SK-N-SH (cell line): Measurements from ENCODE around the gene RNF40. TPM values are rescaled to one million over a fixed set of nuclear protein-coding genes. Genes with fewer than 3 reads are reported as not detected.

ENCODE experiments used
- CTCF ChIA-PET: fragments of 300-600, 350-600 bp; formaldehyde crosslinking; extraction: SDS; loops from one replicate; lab custom pipeline; 2021; lab: Yijun Ruan, JAX
- POLR2A ChIA-PET: fragments of 350-600 bp; sonication (Branson Sonifier 250); formaldehyde crosslinking; extraction: SDS; loops from one replicate; lab custom pipeline; 2020; ENCODE audit warnings: antibody characterized with exemption, inconsistent platforms; lab: Yijun Ruan, JAX
- DNase-seq: peaks from one replicate; pipeline ENCODE4 v3.0.0; 2012
- H2AFZ ChIP-seq: fragments of 200-600 bp; sonication (generic); 2 replicates; pipeline ENCODE4 v1.8.1; 2016; ENCODE audit warnings: antibody characterized with exemption, mild to moderate bottlenecking, low read depth
- H3F3A ChIP-seq: fragments of 200-600 bp; sonication (generic); replicated peaks from 2 replicates; pipeline ENCODE3; 2016; ENCODE audit warnings: antibody characterized with exemption, mild to moderate bottlenecking; ENCODE audit not compliant: insufficient read depth
- H3K27ac ChIP-seq, 2 experiments: fragments of 200-500 bp in 1 of 2; fragments of 200-600 bp in 1 of 2; sonication (Bioruptor generic) in 1 of 2; sonication (generic), shearing (Covaris generic) in 1 of 2; 2 replicates each; pipeline versions ENCODE4 v1.5.1 to v1.6.1; 2014 to 2016; ENCODE audit warnings: low read depth in 2 of 2, inconsistent platforms in 1 of 2, low read length in 1 of 2, mild to moderate bottlenecking in 1 of 2, mixed read lengths in 1 of 2
- H3K27me3 ChIP-seq: fragments of 200-600 bp; sonication (generic), shearing (Covaris generic); 2 replicates; pipeline ENCODE4 v1.6.1; 2016; ENCODE audit warnings: mixed run types; ENCODE audit not compliant: insufficient read depth
- H3K36me3 ChIP-seq, 2 experiments: fragments of 200-500 bp in 1 of 2; fragments of 200-600 bp in 1 of 2; sonication (Bioruptor generic) in 1 of 2; sonication (generic) in 1 of 2; replicated peaks in 1 of 2; 2 replicates each; pipeline versions ENCODE3 to v1.5.1; 2014 to 2016; ENCODE audit warnings: low read length in 1 of 2, mild to moderate bottlenecking in 1 of 2; ENCODE audit not compliant: insufficient read depth in 2 of 2, control insufficient read depth in 1 of 2
- H3K4me1 ChIP-seq, 2 experiments: fragments of 200-500 bp in 1 of 2; fragments of 200-600 bp in 1 of 2; sonication (Bioruptor generic) in 1 of 2; sonication (generic), shearing (Covaris generic) in 1 of 2; 2 replicates each; pipeline versions ENCODE4 v1.5.1 to v1.6.1; 2014 to 2016; ENCODE audit warnings: low read depth in 1 of 2, low read length in 1 of 2, mixed run types in 1 of 2; ENCODE audit not compliant: insufficient read depth in 2 of 2, control insufficient read depth in 1 of 2
- H3K4me2 ChIP-seq: fragments of 200-600 bp; sonication (generic), shearing (Covaris generic); 2 replicates; pipeline ENCODE4 v1.6.1; 2017; ENCODE audit warnings: mixed run types
- H3K4me3 ChIP-seq, 2 experiments: fragments of 200-500 bp in 1 of 2; fragments of 200-600 bp in 1 of 2; sonication (Bioruptor generic) in 1 of 2; sonication (generic), shearing (Covaris generic) in 1 of 2; 2 replicates each; pipeline versions ENCODE4 v1.5.1 to v1.8.1; 2014 to 2016; ENCODE audit warnings: low read depth in 2 of 2, inconsistent platforms in 1 of 2, low read length in 1 of 2, mild to moderate bottlenecking in 1 of 2, mixed read lengths in 1 of 2, moderate library complexity in 1 of 2
- H3K79me2 ChIP-seq: fragments of 200-600 bp; sonication (generic); 2 replicates; pipeline ENCODE4 v1.8.1; 2017; ENCODE audit warnings: mild to moderate bottlenecking; ENCODE audit not compliant: insufficient read depth
- H3K9ac ChIP-seq: fragments of 200-600 bp; sonication (generic); 2 replicates; pipeline ENCODE4 v1.6.1; 2017; ENCODE audit warnings: mixed run types
- H3K9me2 ChIP-seq: fragments of 200-600 bp; sonication (generic); 2 replicates; pipeline ENCODE4 v1.6.1; 2017; ENCODE audit warnings: mixed run types
- H3K9me3 ChIP-seq: fragments of 200-600 bp; sonication (generic); 2 replicates; pipeline ENCODE4 v1.6.1; 2017; ENCODE audit warnings: mixed run types, mild to moderate bottlenecking, moderate library complexity
- H4K20me1 ChIP-seq: fragments of 200-600 bp; sonication (generic); 2 replicates; pipeline ENCODE4 v1.6.1; 2017; ENCODE audit warnings: mild to moderate bottlenecking, mixed run types; ENCODE audit not compliant: insufficient read depth
- CHD2 ChIP-seq: fragments of 150-350 bp; IDR thresholded peaks from 2 replicates; pipeline ENCODE4 v1.6.1; 2018; ENCODE audit warnings: low read length; ENCODE audit not compliant: partially characterized antibody
- CTCF ChIP-seq: fragments of 200-600 bp; sonication (generic); IDR thresholded peaks from 2 replicates; pipeline ENCODE4 v1.6.1; 2017; ENCODE audit warnings: antibody characterized with exemption, mild to moderate bottlenecking, moderate library complexity
- EP300 ChIP-seq, 2 experiments: IDR thresholded peaks; 2 replicates each; pipeline versions ENCODE4 v1.4.0 to v1.6.1; 2012; ENCODE audit warnings: borderline replicate concordance in 1 of 2, low read depth in 1 of 2, low read length in 1 of 2
- FOXJ3 ChIP-seq: sonication (generic); formaldehyde crosslinking; IDR thresholded peaks from 2 replicates; pipeline ENCODE4 v1.5.1; 2020; ENCODE audit warnings: mild to moderate bottlenecking, missing genetic modification reagents
- FOXM1 ChIP-seq: IDR thresholded peaks from 2 replicates; pipeline ENCODE4 v1.4.0; 2012; ENCODE audit warnings: low read depth, mild to moderate bottlenecking
- GABPA ChIP-seq: IDR thresholded peaks from 2 replicates; pipeline ENCODE4 v1.4.0; 2012; ENCODE audit warnings: low read depth, mild to moderate bottlenecking
- JUND ChIP-seq: IDR thresholded peaks from 2 replicates; pipeline ENCODE4 v1.4.0; 2012
- MAX ChIP-seq: IDR thresholded peaks from 2 replicates; pipeline ENCODE4 v1.4.0; 2012; ENCODE audit warnings: low read depth
- NFIC ChIP-seq: IDR thresholded peaks from 2 replicates; pipeline ENCODE4 v1.4.0; 2012; ENCODE audit warnings: borderline replicate concordance
- NRF1 ChIP-seq: IDR thresholded peaks from 2 replicates; pipeline ENCODE4 v1.6.1; 2012; ENCODE audit warnings: low read depth, mild to moderate bottlenecking, low read length
- RAD21 ChIP-seq: IDR thresholded peaks from 2 replicates; pipeline ENCODE4 v1.6.1; 2012; ENCODE audit warnings: mild to moderate bottlenecking, low read length
- RCOR1 ChIP-seq: fragments of 150-350 bp; IDR thresholded peaks from 2 replicates; pipeline ENCODE4 v1.6.1; 2017; ENCODE audit warnings: antibody characterized with exemption, low read length
- RXRA ChIP-seq: IDR thresholded peaks from 2 replicates; pipeline ENCODE4 v1.4.0; 2012; ENCODE audit warnings: low read depth, mild to moderate bottlenecking, borderline replicate concordance
- SIN3A ChIP-seq: IDR thresholded peaks from 2 replicates; pipeline ENCODE4 v1.6.1; 2012; ENCODE audit warnings: low read depth, mild to moderate bottlenecking, low read length, moderate library complexity, borderline replicate concordance
- TAF1 ChIP-seq: IDR thresholded peaks from 2 replicates; pipeline ENCODE4 v1.6.1; 2012; ENCODE audit warnings: low read depth, mild to moderate bottlenecking, low read length, moderate library complexity, borderline replicate concordance
- TCF12 ChIP-seq: IDR thresholded peaks from 2 replicates; pipeline ENCODE4 v1.4.0; 2012
- TEAD4 ChIP-seq: IDR thresholded peaks from 2 replicates; pipeline ENCODE4 v1.4.0; 2012; ENCODE audit warnings: mild to moderate bottlenecking, borderline replicate concordance; ENCODE audit not compliant: insufficient read depth
- USF1 ChIP-seq: IDR thresholded peaks from 2 replicates; pipeline ENCODE4 v1.4.0; 2012; ENCODE audit warnings: low read depth, borderline replicate concordance
- ZBTB33 ChIP-seq: IDR thresholded peaks from 2 replicates; pipeline ENCODE4 v1.4.0; 2012; ENCODE audit warnings: low read depth, borderline replicate concordance
- WGBS: methylation state at CpG from one replicate; pipeline ENCODE4 v1.1.6; 2017; ENCODE audit warnings: low lambda C conversion rate; 5-methylcytosine and 5-hydroxymethylcytosine counted together
- polyA plus RNA-seq, 3 experiments: library from polyadenylated mRNA; depleted of rRNA; stranded (reverse); fragments of >200 nt; gene quantifications; 2 replicates each; pipeline ENCODE4 v1.2.3, GENCODE V29; 2012
- TF ChIP-seq, protein P1 (sequence below): IDR thresholded peaks from 2 replicates; pipeline ENCODE4 v1.6.1; 2012; ENCODE audit warnings: mild to moderate bottlenecking, low read depth, low read length, moderate library complexity
- TF ChIP-seq, protein P2 (sequence below): fragments of 150-350 bp; IDR thresholded peaks from 2 replicates; pipeline ENCODE4 v1.6.1; 2017; ENCODE audit warnings: antibody characterized with exemption, low read length, low read depth, borderline replicate concordance

The RNF40 gene
- polyA plus RNA-seq, 1 of the 3 experiments (the other 2 are of a cell fraction), result 49.8 TPM

- TF ChIP-seq, protein P1, sequence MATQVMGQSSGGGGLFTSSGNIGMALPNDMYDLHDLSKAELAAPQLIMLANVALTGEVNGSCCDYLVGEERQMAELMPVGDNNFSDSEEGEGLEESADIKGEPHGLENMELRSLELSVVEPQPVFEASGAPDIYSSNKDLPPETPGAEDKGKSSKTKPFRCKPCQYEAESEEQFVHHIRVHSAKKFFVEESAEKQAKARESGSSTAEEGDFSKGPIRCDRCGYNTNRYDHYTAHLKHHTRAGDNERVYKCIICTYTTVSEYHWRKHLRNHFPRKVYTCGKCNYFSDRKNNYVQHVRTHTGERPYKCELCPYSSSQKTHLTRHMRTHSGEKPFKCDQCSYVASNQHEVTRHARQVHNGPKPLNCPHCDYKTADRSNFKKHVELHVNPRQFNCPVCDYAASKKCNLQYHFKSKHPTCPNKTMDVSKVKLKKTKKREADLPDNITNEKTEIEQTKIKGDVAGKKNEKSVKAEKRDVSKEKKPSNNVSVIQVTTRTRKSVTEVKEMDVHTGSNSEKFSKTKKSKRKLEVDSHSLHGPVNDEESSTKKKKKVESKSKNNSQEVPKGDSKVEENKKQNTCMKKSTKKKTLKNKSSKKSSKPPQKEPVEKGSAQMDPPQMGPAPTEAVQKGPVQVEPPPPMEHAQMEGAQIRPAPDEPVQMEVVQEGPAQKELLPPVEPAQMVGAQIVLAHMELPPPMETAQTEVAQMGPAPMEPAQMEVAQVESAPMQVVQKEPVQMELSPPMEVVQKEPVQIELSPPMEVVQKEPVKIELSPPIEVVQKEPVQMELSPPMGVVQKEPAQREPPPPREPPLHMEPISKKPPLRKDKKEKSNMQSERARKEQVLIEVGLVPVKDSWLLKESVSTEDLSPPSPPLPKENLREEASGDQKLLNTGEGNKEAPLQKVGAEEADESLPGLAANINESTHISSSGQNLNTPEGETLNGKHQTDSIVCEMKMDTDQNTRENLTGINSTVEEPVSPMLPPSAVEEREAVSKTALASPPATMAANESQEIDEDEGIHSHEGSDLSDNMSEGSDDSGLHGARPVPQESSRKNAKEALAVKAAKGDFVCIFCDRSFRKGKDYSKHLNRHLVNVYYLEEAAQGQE, result no peak
- TF ChIP-seq RAD21, result no peak
Measured at GRCh38 chr16:30750201-30750600, 11.9 kb upstream of the RNF40 start (continued).

DNA sequence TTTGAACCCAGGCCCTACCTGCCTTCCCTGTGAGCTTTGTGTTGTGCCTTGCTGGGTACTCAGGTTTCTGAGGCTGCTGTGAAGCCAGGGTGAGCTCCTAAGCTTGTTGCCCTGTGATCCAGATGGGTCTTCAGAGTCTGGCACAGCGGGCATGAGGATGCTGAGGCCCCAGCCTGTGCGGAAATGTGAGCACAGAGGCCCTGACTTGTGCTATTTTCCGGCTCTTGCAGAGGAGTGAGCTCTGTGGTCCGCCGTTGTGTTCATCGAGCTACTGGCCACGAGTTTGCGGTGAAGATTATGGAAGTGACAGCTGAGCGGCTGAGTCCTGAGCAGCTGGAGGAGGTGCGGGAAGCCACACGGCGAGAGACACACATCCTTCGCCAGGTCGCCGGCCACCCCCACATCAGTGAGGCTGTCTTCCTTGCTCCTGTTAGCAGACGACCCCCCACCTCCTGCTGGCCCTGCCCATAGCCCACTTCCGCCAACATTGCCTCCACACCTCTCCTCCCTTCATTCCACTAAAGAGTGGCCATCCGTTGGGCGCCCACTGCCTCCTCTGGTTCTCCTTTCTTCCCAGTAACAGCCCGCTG, 11.2 kb upstream of the RNF40 start:
- no peak overlapping the region for H3K4me3 ChIP-seq

More for the DNA sequence above, 11.2 kb upstream of the RNF40 start:
- no peak overlapping the region for H3K4me2 ChIP-seq
- POLR2A ChIA-PET, result interaction anchor here (0.6 kb wide), 1 partner anchor 12 kb away, joined by 3 read pairs; no protein-coding TSS in a partner anchor
- H3K79me2 ChIP-seq, result peaks cover 21% of the 10 kb centered on the region
- H3K27ac ChIP-seq, result no peak overlapping the region
- 93% methylated on average over 20 of the region's 20 CpGs for WGBS
- no peaks in the 10 kb centered on the region for H3K9me2 ChIP-seq
- H3K9me3 ChIP-seq, result no peaks in the 10 kb centered on the region
- no peak overlapping the region for H3K9ac ChIP-seq
- H2AFZ ChIP-seq, result no peak overlapping the region
- no peak for TF ChIP-seq RXRA
- TF ChIP-seq, protein P2, sequence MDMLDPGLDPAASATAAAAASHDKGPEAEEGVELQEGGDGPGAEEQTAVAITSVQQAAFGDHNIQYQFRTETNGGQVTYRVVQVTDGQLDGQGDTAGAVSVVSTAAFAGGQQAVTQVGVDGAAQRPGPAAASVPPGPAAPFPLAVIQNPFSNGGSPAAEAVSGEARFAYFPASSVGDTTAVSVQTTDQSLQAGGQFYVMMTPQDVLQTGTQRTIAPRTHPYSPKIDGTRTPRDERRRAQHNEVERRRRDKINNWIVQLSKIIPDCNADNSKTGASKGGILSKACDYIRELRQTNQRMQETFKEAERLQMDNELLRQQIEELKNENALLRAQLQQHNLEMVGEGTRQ, result no peak
- TF ChIP-seq TCF12, result no peak
- TF ChIP-seq NRF1, result no peak
- no peak for TF ChIP-seq CHD2
- no peak for TF ChIP-seq JUND
- no peak for TF ChIP-seq USF1
- no peak for TF ChIP-seq MAX
- no peak for TF ChIP-seq TAF1
- no peak for TF ChIP-seq EP300 (IDR thresholded peaks at IDR 0.05; ENCODE audit: borderline replicate concordance in 1 of 2, low read depth in 1 of 2, low read length in 1 of 2)
- no peak for TF ChIP-seq CTCF
- TF ChIP-seq FOXJ3 (CRISPR knock-in tag), result no peak
- no peak for TF ChIP-seq GABPA
- TF ChIP-seq RCOR1, result no peak
- no peak for TF ChIP-seq TEAD4
- no peak for TF ChIP-seq FOXM1
- no peak for TF ChIP-seq ZBTB33
- TF ChIP-seq NFIC, result no peak
- no peak for TF ChIP-seq RAD21
- TF ChIP-seq SIN3A, result no peak
- H3K27me3 ChIP-seq, result no peaks in the 10 kb centered on the region
- no peaks in the 10 kb centered on the region for H4K20me1 ChIP-seq
- peaks cover 6% of the 10 kb centered on the region for H3F3A ChIP-seq
- peaks cover 5 to 8% of the 10 kb centered on the region in 2 experiments; a peak in 2 of 4 replicates for H3K4me1 ChIP-seq
- H3K36me3 ChIP-seq, result peaks cover 8 to 29% of the 10 kb centered on the region in 2 experiments
- DNase-seq, result no peak
- CTCF ChIA-PET, result interaction anchor here (1.0 to 1.4 kb wide), 2 partner anchors 9 to 57 kb away, joined by 3 read pairs; no protein-coding TSS in a partner anchor
